Tibial artery (tissue), 4 donors: Measurements from ENCODE around the gene ADGRG3.

Source experiments
- DNase-seq, 2 donors: peaks; one replicate each; pipeline ENCODE4 v3.0.0-alpha.2; 2019
- H3K27ac ChIP-seq, 2 donors: fragments of 200-600 bp; sonication (generic) in 1 of 2; 1 replicate in 1 of 2; 2 replicates in 1 of 2; pipeline ENCODE4 v1.5.1; 2018 to 2019; ENCODE audit warnings: mild to moderate bottlenecking in 1 of 2
- H3K27me3 ChIP-seq, 2 donors: fragments of 200-600 bp; sonication (generic) in 1 of 2; one replicate each; pipeline versions ENCODE4 v1.5.1 to v1.6.0; 2016 to 2019
- H3K36me3 ChIP-seq, 3 donors: fragments of 200-600 bp; sonication (generic) in 2 of 3; one replicate each; pipeline ENCODE4 v1.5.1; 2016 to 2019; ENCODE audit warnings: mild to moderate bottlenecking in 2 of 3
- H3K4me1 ChIP-seq, 4 donors: fragments of 200-600 bp; sonication (generic) in 2 of 4; 1 replicate in 3 of 4; 2 replicates in 1 of 4; pipeline ENCODE4 v1.5.1; 2016 to 2019
- H3K4me3 ChIP-seq, 2 donors: fragments of 200-600 bp; sonication (generic) in 1 of 2; 1 replicate in 1 of 2; 2 replicates in 1 of 2; pipeline ENCODE4 v1.5.1; 2018 to 2019; ENCODE audit warnings: mild to moderate bottlenecking in 2 of 2
- H3K9me3 ChIP-seq, 3 donors: fragments of 200-600 bp; sonication (generic) in 1 of 3; one replicate each; pipeline ENCODE4 v1.5.1; 2016 to 2019
- intact Hi-C: fragments of 100-400 bp; cut with DNase I; formaldehyde crosslinking; loops from one replicate; pipeline ENCODE4 v1.15.0; 2023; ENCODE audit warnings: low total_unique reads
- TF ChIP-seq, protein P1 (sequence below), 2 experiments: fragments of 200-600 bp in 1 of 2; fragments of 450-650 bp in 1 of 2; IDR thresholded peaks; one replicate each; pipeline ENCODE4 v1.5.1; 2017 to 2019; ENCODE audit warnings: antibody characterized with exemption in 2 of 2, mild to moderate bottlenecking in 1 of 2, moderate library complexity in 1 of 2

The ADGRG3 gene

DNA sequence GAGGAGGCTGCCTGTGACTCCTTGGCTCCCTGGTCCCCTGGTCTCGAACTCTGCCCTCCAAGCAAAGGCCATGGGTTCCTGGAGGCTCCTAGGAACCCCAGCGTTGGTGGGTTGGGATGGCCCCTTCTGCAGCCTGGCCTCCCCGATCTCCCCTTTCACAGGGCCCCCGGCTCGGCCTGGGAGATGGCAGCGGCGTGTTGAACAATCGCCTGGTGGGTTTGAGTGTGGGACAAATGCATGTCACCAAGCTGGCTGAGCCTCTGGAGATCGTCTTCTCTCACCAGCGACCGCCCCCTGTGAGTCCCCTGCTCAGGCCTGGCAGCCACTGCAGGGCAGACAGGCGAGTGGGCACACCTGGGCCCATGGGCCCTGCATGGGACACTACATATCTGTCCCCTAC, 10.9 kb downstream of the ADGRG3 start:
- TF ChIP-seq, protein P1, sequence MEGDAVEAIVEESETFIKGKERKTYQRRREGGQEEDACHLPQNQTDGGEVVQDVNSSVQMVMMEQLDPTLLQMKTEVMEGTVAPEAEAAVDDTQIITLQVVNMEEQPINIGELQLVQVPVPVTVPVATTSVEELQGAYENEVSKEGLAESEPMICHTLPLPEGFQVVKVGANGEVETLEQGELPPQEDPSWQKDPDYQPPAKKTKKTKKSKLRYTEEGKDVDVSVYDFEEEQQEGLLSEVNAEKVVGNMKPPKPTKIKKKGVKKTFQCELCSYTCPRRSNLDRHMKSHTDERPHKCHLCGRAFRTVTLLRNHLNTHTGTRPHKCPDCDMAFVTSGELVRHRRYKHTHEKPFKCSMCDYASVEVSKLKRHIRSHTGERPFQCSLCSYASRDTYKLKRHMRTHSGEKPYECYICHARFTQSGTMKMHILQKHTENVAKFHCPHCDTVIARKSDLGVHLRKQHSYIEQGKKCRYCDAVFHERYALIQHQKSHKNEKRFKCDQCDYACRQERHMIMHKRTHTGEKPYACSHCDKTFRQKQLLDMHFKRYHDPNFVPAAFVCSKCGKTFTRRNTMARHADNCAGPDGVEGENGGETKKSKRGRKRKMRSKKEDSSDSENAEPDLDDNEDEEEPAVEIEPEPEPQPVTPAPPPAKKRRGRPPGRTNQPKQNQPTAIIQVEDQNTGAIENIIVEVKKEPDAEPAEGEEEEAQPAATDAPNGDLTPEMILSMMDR (IDR thresholded peaks at IDR 0.05) = no peak
- Histone ChIP-seq H3K36me3 (no peaks in the 10 kb centered on the region), H3K4me3 (no peak overlapping the region), H3K9me3 (no peaks in the 10 kb centered on the region), H3K27ac (no peak overlapping the region), H3K4me1 (no peaks in the 10 kb centered on the region), H3K27me3 (peaks cover 0 to 19% of the 10 kb centered on the region in 2 donors)
- no peak for DNase-seq
- intact Hi-C loops = no loop called here

DNA sequence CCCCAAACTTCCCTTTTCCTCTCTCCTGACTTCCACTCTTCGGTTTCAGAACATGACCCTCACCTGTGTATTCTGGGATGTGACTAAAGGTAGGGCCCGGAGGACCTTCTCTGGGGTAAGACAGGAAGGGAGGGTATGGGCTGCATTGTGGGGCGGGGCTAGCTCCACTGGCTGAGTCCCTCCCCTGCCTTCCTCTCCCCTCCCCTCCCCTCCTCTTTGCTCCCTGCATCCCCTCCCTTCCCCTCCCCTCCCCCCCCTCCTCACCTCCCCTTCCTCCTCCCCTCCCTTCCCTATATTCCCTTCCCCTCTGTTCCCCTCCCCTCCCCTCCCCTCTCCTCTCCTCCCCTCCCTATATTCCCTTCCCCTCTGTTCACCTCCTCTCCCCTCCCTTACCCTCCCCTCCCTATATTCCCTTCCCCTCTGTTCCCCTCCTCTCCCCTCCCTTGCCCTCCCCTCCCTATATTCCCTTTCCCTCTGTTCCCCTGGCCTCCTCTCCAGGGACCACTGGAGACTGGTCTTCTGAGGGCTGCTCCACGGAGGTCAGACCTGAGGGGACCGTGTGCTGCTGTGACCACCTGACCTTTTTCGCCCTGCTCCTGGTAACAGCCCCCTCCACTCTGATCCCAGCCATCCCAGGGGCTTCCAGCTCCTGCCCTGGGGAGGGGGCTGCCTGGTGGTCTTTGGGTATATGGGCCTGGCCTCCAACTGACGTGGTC, 11.8 kb downstream of the ADGRG3 start:
- Histone ChIP-seq H3K4me3 (no peak overlapping the region), H3K36me3 (no peaks in the 10 kb centered on the region), H3K27ac (no peak overlapping the region), H3K4me1 (no peaks in the 10 kb centered on the region), H3K27me3 (peaks cover 0 to 19% of the 10 kb centered on the region in 2 donors), H3K9me3 (no peaks in the 10 kb centered on the region)
- DNase-seq = no peak
- intact Hi-C loops = no loop called here
- TF ChIP-seq, protein P1 (IDR thresholded peaks at IDR 0.05) = no peak

DNA sequence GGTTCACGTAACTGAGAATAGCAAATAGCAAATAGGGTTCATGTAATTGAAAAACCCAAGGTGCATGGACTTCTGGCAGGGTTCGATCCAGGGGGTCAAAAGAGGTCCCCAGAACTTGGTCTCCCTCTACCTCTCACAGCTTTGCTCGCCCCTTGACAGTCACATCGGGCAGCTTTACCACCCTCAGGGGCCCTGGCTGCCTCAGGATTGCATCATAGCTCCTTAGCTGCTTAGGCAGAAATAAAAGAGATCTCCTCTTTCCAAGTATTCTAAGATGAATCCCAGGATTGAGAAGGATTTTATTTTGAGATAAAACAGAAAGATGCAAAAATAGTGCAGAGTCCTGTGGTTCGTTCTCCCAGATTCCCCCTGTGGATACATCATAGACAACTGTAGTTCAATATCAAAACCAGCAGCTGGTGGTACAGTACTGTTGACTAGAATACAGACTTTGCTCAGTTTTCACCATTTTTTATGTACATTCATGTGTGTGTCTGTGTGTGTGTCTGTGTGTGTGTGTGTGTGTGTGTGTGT, 12.8 kb downstream of the ADGRG3 start:
- Histone ChIP-seq H3K9me3 (no peaks in the 10 kb centered on the region), H3K4me3 (no peak overlapping the region), H3K4me1 (no peaks in the 10 kb centered on the region), H3K27ac (no peak overlapping the region), H3K27me3 (peaks cover 0 to 19% of the 10 kb centered on the region in 2 donors), H3K36me3 (no peaks in the 10 kb centered on the region)
- TF ChIP-seq, protein P1 (IDR thresholded peaks at IDR 0.05) = no peak
- no peak for DNase-seq
- intact Hi-C loops = no loop called here

DNA sequence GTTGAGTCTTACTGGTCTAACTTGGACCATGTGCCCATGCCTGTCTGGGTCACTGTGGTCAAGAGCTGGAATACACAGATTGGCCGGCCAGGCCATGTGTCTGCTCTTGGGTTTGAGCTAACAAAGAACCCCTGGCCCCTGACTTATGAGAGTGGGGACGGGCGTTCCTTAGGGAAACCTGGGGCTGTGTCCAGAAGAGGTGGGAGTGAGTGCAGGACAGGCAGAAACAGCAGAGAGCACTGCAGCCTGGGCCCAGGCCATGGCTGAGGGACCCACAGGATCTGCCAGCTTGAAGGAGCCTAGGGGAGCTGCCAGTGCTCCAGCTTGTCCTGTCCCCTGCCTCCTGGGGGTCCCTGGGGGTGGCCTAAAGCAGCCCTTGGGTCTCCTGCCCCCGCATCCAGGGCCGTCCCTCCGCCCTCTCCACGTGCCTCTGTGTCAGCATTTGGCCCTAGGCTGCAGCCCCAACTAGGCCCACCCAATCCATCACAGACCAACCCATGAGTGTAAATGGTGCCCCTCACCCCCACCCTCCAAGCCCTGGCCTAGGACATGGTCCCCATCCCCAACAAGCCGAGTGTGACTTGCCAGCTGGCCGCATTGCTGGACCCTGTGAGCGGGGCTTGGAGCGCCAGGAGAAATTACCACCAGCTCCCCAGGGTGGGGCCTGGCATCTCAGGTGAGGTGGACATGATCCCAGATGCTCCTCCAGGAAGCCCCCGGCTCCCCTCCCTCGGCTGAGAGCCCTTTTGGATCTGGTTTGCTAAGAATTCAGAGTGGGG, 14.0 kb downstream of the ADGRG3 start:
- intact Hi-C loops = no loop called here
- DNase-seq = no peak
- TF ChIP-seq, protein P1 (IDR thresholded peaks at IDR 0.05) = no peak

DNA sequence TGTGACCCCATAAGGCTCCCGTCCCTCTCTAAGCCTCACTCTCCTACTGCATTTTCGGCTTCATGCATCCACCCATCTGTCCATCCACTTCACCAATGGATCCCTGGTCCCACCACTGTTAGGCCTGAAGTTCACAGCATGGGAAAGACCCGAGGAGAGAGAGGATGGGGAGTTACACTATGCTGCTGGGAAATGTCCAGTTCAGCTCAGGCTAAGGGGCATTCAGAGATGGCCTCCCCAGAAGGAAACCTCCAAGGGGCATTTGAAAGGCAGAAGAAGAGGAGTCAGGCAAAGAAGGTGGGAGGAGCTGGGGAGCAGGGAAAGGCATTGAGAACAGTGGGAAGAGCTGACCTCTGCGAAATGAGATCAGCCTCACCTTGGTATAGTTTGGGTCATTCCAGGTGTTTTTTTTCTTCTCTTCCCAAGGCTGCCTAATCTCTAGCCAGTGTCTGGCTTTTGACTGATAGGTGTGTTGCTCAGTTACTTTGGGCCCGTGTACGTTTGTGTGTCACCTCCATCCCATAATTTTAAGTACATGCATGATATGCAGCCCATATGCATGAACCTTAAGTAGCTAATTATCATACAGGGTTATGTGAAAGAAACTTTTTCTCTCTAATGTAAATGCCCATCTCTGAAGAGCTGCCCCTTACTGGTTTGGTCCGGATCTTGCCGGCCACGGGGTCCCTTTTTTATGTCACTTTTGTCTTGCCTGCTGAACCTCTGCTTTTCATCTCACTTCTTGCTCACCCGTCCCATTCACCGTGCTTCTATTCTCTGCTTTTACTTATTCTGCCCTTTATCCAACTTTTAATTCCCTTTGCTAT, 14.9 kb downstream of the ADGRG3 start:
- intact Hi-C loops = no loop called here
- H3K27ac ChIP-seq = no peak overlapping the region
- no peaks in the 10 kb centered on the region for H3K4me1 ChIP-seq
- TF ChIP-seq, protein P1 (IDR thresholded peaks at IDR 0.05) = no peak
- H3K27me3 ChIP-seq = peaks cover 0 to 19% of the 10 kb centered on the region in 2 donors
- no peak overlapping the region for H3K4me3 ChIP-seq
- no peaks in the 10 kb centered on the region for H3K36me3 ChIP-seq
- DNase-seq = no peak
- H3K9me3 ChIP-seq = no peaks in the 10 kb centered on the region

More for the DNA sequence above, 14.0 kb downstream of the ADGRG3 start:
- Histone ChIP-seq H3K36me3 (no peaks in the 10 kb centered on the region), H3K9me3 (no peaks in the 10 kb centered on the region), H3K4me1 (no peaks in the 10 kb centered on the region), H3K27me3 (peaks cover 0 to 19% of the 10 kb centered on the region in 2 donors), H3K4me3 (no peak overlapping the region), H3K27ac (no peak overlapping the region)
